AG08395 (cell line): ENCODE measurements around the gene ICAM1.
A peak's percentile ranks its signal among the peaks of the same experiment; 100 is the strongest.
"Not testable (repeated sequence)": the region's sequence is repeated elsewhere in the genome, so short reads cannot be mapped to it uniquely, and the experiment has no call there.

Experiments used
- DNase-seq: peaks from one replicate; pipeline ENCODE4 v3.0.0; 2012; ENCODE audit warnings: mixed read lengths, low spot score

The ICAM1 gene

DNA sequence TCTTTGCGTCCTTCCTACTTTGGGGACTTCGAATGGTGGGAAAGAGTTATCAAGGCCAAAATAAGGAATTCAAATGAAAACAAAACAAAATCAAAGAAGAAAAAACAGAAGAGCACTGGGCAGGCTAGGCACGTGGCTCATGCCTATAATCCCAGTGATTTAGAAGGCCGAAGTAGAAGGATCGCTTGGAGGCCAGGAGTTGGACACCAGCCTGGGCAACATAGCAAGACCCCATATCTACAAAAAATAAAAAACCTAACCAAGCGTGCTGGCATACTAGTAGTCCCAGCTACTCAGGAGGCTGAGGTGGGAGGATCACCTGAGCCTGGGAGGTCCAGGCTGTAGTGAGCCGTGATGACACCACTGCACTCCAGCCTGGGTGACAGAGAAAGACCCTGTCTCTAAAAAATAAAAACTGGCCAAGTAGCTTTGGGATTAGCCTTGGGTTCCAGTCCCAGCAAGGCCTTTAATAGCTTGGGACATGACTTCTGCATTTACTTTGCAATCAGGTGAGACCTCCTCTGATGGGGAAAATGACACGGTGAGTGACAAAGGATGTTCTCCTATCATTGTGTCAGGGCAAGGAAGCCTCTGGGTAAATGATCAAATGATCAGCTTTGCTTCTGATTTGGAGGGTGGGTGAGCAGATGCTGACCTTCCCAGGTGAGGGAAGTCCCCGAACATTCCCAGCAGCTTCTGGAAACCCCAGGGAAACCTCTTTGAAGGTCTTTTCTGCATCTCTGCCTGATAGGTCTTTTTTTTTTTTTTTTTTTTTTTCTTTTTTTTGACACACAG, 7.1 kb downstream of the ICAM1 start:
- no peak for DNase-seq

DNA sequence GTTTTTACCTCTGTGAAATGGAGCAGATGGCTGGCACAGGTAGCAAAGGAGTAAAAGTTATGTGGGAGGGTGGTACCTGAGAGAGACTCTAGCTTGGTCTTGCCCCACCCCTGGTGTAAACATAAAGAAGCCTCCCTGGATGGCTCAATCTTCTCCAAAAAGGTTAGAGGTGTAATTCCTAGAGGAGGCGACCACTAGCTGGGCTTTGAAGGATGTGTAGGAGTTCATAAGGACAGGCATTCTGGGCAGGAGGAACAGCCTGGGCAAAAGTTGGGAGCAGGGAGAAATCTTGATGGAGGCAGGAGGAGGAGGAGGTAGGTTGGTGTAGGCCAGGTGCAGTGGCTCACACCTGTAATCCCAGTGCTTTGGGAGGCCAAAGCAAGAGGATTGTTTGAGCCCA, 8.0 kb downstream of the ICAM1 start:
- DNase-seq = no peak

GRCh38 chr19:10279737-10280442, 9.0 kb downstream of the ICAM1 start:
- DNase-seq = no peak

GRCh38 chr19:10282043-10282442, 11.1 kb downstream of the ICAM1 start:
- not testable (repeated sequence) for DNase-seq

DNA sequence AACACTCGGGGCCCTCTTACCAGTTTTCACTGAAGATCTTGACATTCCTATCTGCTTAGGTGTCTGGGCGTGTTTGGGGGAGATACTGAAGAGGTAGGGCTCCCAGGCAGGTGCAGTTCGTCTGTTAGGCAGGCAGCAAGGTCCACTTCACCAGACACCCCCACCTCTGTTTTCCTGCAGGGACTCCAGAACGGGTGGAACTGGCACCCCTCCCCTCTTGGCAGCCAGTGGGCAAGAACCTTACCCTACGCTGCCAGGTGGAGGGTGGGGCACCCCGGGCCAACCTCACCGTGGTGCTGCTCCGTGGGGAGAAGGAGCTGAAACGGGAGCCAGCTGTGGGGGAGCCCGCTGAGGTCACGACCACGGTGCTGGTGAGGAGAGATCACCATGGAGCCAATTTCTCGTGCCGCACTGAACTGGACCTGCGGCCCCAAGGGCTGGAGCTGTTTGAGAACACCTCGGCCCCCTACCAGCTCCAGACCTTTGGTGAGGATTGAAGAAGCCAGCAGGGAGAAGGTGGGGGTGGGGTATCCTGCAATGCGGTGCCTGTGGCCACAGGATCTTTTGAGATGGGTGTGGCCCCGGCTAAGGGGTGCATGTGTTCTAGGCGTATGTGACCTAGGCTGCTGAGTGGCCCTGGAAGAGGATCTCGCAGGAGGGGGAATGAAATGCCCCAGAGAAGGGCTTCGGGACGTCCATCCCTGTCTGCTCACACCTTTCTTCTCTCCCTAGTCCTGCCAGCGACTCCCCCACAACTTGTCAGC, 12.6 kb downstream of the ICAM1 start:
- DNase-seq = no peak

DNA sequence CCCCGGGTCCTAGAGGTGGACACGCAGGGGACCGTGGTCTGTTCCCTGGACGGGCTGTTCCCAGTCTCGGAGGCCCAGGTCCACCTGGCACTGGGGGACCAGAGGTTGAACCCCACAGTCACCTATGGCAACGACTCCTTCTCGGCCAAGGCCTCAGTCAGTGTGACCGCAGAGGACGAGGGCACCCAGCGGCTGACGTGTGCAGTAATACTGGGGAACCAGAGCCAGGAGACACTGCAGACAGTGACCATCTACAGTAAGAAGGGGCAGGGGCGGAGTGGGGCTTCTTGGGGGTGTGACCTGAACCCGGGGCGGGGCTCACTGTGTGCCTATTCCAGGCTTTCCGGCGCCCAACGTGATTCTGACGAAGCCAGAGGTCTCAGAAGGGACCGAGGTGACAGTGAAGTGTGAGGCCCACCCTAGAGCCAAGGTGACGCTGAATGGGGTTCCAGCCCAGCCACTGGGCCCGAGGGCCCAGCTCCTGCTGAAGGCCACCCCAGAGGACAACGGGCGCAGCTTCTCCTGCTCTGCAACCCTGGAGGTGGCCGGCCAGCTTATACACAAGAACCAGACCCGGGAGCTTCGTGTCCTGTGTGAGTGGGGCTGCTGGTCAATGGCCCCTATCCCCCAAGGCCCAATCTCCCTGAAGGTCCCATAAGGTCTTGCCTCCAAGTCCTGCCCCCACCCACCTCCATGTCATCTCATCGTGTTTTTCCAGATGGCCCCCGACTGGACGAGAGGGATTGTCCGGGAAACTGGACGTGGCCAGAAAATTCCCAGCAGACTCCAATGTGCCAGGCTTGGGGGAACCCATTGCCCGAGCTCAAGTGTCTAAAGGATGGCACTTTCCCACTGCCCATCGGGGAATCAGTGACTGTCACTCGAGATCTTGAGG, 13.4 kb downstream of the ICAM1 start:
- no peak for DNase-seq

DNA sequence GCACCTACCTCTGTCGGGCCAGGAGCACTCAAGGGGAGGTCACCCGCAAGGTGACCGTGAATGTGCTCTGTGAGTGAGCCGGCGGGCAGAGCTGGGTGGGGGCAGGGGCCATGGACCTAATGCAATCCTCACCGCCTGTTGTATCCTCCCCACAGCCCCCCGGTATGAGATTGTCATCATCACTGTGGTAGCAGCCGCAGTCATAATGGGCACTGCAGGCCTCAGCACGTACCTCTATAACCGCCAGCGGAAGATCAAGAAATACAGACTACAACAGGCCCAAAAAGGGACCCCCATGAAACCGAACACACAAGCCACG, 14.0 kb downstream of the ICAM1 start:
- no peak for DNase-seq

- DNase-seq = no peak
Observed at GRCh38 chr19:10285393-10285792, 14.5 kb downstream of the ICAM1 start.

- DNase-seq = no peak
Observed at GRCh38 chr19:10286803-10287737, 16.1 kb downstream of the ICAM1 start, which contains the start of gene ICAM4. Gene ICAM4, plus strand, starts transcription at chr19:10286955. Its CDS starts 58 bp downstream, at chr19:10287013.

GRCh38 chr19:10288662-10289166, 17.8 kb downstream of the ICAM1 start:
- peak; percentile 67 for DNase-seq

DNA sequence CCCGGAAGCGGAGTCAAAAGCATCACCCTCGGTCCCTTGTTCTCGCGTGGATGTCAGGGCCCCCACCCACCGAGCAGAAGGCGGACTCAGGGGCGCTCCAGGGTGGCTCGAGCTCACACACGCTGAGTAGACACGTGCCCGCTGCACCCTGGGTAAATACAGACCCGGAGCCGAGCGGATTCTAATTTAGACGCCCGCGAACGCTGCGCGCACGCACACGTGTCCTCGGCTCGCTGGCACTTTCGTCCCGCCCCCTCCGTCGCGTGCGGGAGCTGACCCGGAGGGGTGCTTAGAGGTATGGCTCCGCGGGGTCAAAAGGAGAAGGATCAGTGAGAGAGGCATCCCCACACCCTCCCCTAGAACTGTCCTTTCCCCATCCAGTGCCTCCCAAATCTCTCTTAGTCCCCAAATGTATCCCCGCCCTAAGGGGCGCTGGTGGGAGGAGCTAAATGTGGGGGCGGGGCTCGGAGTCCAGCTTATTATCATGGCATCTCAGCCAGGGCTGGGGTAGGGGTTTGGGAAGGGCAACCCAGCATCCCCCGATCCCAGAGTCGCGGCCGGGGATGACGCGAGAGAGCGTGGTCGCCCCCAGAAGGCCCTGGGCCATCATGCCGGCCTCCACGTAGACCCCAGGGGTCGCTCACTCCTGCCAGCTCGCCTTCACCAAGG, 18.4 kb downstream of the ICAM1 start:
- DNase-seq = peak; percentile 43

GRCh38 chr19:10289836-10290356, 19.0 kb downstream of the ICAM1 start, which contains the start of gene ICAM5:
Gene ICAM5, plus strand, starts transcription at chr19:10289952. Its CDS starts 92 bp downstream, at chr19:10290044.
- no peak for DNase-seq

DNA sequence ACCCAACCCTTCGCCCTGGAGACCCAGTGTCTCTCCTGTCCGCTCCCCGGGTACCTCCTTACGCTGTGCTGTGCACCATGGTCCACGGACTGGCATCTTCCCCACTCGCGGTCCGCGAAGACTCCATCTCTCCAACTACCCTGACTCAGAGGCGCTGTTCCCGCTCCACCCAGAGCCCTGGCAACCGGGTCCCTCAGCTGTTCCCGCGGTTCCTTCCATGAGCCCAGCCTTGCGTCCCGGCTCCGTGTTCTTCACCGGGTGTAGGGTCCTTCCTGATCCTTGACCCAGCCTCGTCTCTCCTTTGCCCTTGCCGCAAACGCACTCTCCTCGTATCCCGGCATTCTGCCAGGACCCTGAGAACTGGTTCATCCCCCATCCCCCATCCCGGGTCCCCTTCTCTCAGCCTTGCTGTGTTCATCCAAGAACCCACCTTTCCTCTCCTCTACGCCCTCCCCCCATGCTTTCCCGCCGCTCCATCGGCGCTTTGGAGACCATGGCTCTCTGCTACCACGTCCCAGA, 19.5 kb downstream of the ICAM1 start:
- DNase-seq = no peak

DNA sequence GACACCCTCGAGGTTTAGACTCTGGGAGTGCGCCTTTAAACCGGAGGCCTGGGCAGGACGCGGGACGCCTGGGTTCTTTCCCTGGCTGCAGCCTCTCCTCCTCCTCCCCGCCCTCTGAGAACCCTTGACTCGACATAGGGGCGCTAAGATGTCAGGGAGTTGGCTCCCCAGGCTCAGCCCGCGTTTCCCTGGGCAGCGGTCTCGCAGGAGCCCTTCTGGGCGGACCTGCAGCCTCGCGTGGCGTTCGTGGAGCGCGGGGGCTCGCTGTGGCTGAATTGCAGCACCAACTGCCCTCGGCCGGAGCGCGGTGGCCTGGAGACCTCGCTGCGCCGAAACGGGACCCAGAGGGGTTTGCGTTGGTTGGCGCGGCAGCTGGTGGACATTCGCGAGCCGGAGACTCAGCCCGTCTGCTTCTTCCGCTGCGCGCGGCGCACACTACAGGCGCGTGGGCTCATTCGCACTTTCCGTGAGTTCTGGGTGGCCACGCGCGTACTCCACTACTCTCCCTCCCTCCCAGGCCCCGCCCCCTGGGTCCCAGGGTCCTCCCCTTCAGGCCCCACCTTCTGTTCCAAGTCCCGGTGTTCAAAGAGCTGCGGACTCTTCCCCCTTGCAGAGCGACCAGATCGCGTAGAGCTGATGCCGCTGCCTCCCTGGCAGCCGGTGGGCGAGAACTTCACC, 20.1 kb downstream of the ICAM1 start:
- DNase-seq = peak; percentile 50

DNA sequence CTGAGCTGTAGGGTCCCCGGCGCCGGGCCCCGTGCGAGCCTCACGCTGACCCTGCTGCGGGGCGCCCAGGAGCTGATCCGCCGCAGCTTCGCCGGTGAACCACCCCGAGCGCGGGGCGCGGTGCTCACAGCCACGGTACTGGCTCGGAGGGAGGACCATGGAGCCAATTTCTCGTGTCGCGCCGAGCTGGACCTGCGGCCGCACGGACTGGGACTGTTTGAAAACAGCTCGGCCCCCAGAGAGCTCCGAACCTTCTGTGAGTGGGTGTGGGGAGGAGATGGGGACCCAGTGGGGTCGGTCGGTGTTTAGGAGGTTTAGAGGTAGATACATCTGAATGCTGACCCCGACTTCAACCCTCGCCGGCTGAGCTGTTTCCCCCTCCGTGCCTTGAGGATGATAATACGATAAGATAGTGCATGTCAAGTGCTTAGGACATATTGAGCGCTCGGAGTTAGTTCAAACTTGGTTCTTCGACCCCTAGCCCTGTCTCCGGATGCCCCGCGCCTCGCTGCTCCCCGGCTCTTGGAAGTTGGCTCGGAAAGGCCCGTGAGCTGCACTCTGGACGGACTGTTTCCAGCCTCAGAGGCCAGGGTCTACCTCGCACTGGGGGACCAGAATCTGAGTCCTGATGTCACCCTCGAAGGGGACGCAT, 20.8 kb downstream of the ICAM1 start:
- no peak for DNase-seq

DNA sequence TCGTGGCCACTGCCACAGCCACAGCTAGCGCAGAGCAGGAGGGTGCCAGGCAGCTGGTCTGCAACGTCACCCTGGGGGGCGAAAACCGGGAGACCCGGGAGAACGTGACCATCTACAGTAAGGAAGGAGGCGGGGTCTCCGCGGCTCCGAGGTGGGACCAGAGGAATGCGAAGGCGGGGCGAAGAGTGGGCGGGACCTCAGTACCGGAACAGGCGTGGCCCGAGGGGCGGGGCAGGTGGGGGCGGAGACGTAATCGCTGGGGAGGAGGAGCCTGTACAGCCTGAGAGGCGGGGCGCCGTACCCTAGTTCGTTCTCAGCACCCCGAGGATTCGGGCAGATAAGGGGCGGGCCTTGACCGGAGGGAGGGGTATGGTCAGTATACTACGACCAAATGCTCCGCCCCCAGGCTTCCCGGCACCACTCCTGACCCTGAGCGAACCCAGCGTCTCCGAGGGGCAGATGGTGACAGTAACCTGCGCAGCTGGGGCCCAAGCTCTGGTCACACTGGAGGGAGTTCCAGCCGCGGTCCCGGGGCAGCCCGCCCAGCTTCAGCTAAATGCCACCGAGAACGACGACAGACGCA, 21.4 kb downstream of the ICAM1 start:
- peak; percentile 66 for DNase-seq

- no peak for DNase-seq
Observed at GRCh38 chr19:10292789-10293636, 22.1 kb downstream of the ICAM1 start.
